ENCODE data around the gene TBL1XR1. TPM values are rescaled to one million over a fixed set of nuclear protein-coding genes. Genes with fewer than 3 reads are reported as not detected.

Gene TBL1XR1
- total and polyA plus RNA-seq, 2 of the 4 experiments (the other 2 are of a cell fraction): 25.2 to 170 TPM

- DNase-seq (no peak), ATAC-seq (ENCODE audit: low read depth) (no peak)
- peaks cover 4% of the 10 kb centered on the region; the same call in 1 of the 2 replicates for H3K4me1 ChIP-seq (ENCODE audit: control insufficient read depth, insufficient read depth, low read length)
- in situ Hi-C loops (cut with MboI; ENCODE audit: low sequenced_read_pairs): no loop called here
- intact Hi-C loops (cut with micrococcal nuclease): no loop called here
- H2AK9ac ChIP-seq (replicated peaks; ENCODE audit: low read depth, low read length, poor library complexity): no peak overlapping the region
- H2AFZ ChIP-seq (replicated peaks; ENCODE audit: low read length, poor library complexity): no peak overlapping the region
- no peak overlapping the region for H3K18ac ChIP-seq (ENCODE audit: low read depth, low read length)
- no peak overlapping the region for H2BK15ac ChIP-seq (ENCODE audit: low read depth, low read length)
- peaks cover 27 to 72% of the 10 kb centered on the region in 2 experiments; a peak in 3 of 4 replicates for H3K79me1 ChIP-seq (ENCODE audit: low read depth in 1 of 2, low read length in 2 of 2)
- H3K4me2 ChIP-seq (ENCODE audit: low read depth, low read length): no peak overlapping the region
- no peak overlapping the region for H4K8ac ChIP-seq (ENCODE audit: low read depth in 2 of 2, low read length in 2 of 2)
- no peak overlapping the region for H3K23ac ChIP-seq (ENCODE audit: low read depth, low read length)
- H4K20me1 ChIP-seq (ENCODE audit: insufficient read depth, low read length): peaks cover 81% of the 10 kb centered on the region
- dilution Hi-C loops (cut with HindIII; ENCODE audit: low sequenced_read_pairs, unreplicated experiment): no loop called here
- no peak overlapping the region for H3K14ac ChIP-seq (replicated peaks; ENCODE audit: low read depth, low read length)
- H2BK5ac ChIP-seq (ENCODE audit: low read depth, low read length, poor library complexity, severe bottlenecking): no peak overlapping the region
- H2BK20ac ChIP-seq (ENCODE audit: low read depth, low read length): no peak overlapping the region
- peaks cover 3% of the 10 kb centered on the region; the same call in 1 of the 2 replicates for H3K9me1 ChIP-seq (ENCODE audit: insufficient read depth, low read length)
- no peak overlapping the region for H4K91ac ChIP-seq (ENCODE audit: insufficient read depth, low read depth, low read length)
- no peaks in the 10 kb centered on the region for H3K27me3 ChIP-seq (ENCODE audit: control insufficient read depth, insufficient read depth, low read length)
- POLR2A ChIA-PET (ENCODE audit: unreplicated experiment): no interaction called here
- H3K27ac ChIP-seq (ENCODE audit: insufficient read depth, low read length): no peak overlapping the region
- no peak overlapping the region for H3K9ac ChIP-seq (ENCODE audit: low read depth, low read length)
- H2BK120ac ChIP-seq (ENCODE audit: low read depth, low read length): no peak overlapping the region
- H3K36me3 ChIP-seq (ENCODE audit: control insufficient read depth, insufficient read depth, low read length): no peaks in the 10 kb centered on the region
- H4K5ac ChIP-seq (ENCODE audit: low read depth, low read length): no peak overlapping the region
- no peaks in the 10 kb centered on the region for H3K9me3 ChIP-seq (ENCODE audit: control insufficient read depth, insufficient read depth, low read length)
- no peak overlapping the region for H3K4me3 ChIP-seq (ENCODE audit: insufficient read depth, low read depth, low read length)
- no TSS peak for BruUV-seq (replicated peaks)
- no peak overlapping the region for H3K4ac ChIP-seq (ENCODE audit: low read depth, low read length)
- CTCF ChIA-PET: no interaction called here
- WGBS, 2 experiments (ENCODE audit: extremely low coverage in 2 of 2, insufficient read length in 1 of 2): no CpG with 5 or more reads among the region's 3 CpGs
- no peak overlapping the region for H2AK5ac ChIP-seq (ENCODE audit: low read depth, low read length)
- no peak overlapping the region for H3K56ac ChIP-seq (ENCODE audit: extremely low read depth, insufficient read depth, low read length)
- no peak for TF ChIP-seq FOS (IDR thresholded peaks at IDR 0.05; ENCODE audit: low read depth, low read length)
- TF ChIP-seq MXI1 (IDR thresholded peaks at IDR 0.05; ENCODE audit: borderline replicate concordance, low read depth, low read length): no peak
- TF ChIP-seq BHLHE40 (IDR thresholded peaks at IDR 0.05; ENCODE audit: low read depth, low read length): no peak
These were observed 77.5 kb downstream of the TBL1XR1 start for GRCh38 chr3:177119829-177120228.

Measured in IMR-90 (cell line).